K562 (cell line): ENCODE measurements around the gene C1QTNF9B.

Experiments used
- MGA ChIP-seq: fragments of 450-650 bp; IDR thresholded peaks from 2 replicates; pipeline ENCODE4 v1.6.1; 2016; ENCODE audit warnings: mild to moderate bottlenecking, moderate library complexity
- PTRF ChIP-seq: fragments of 450-650 bp; IDR thresholded peaks from 2 replicates; pipeline ENCODE4 v1.6.1; 2016; ENCODE audit warnings: mild to moderate bottlenecking, missing genetic modification characterization, missing compliant biosample characterization
- RFX5 ChIP-seq: IDR thresholded peaks from 2 replicates; pipeline ENCODE4 v1.6.1; 2011; ENCODE audit warnings: low read depth, mild to moderate bottlenecking, improper control_type of control experiment, low read length

- TF ChIP-seq PTRF, result no peak
- TF ChIP-seq RFX5, result no peak
- no peak for TF ChIP-seq MGA
Measured at GRCh38 chr13:23850134-23850533, 47.2 kb downstream of the C1QTNF9B start.
